ENCODE results near the gene TUT7.

TUT7 gene

GRCh38 chr9:86350006-86350760, 4.0 kb downstream of the TUT7 start:
- H3K27ac ChIP-seq (ENCODE audit: low read length) = no peak overlapping the region
- H3K36me3 ChIP-seq (ENCODE audit: control insufficient read depth, insufficient read depth, low read length) = no peaks in the 10 kb centered on the region
- no peaks in the 10 kb centered on the region for H3K4me1 ChIP-seq (ENCODE audit: control insufficient read depth, insufficient read depth, low read length)
- H3K27me3 ChIP-seq (ENCODE audit: control insufficient read depth, insufficient read depth, low read length) = no peaks in the 10 kb centered on the region
- H3K4me3 ChIP-seq (ENCODE audit: low read length) = no peak overlapping the region
- H3K9me3 ChIP-seq (ENCODE audit: control insufficient read depth, insufficient read depth, low read length) = no peaks in the 10 kb centered on the region
- WGBS (ENCODE audit: insufficient coverage, insufficient read length) = no CpG with 5 or more reads among the region's 12 CpGs
- no peak for DNase-seq (ENCODE audit: low read depth, low spot score)

- H3K36me3 ChIP-seq (ENCODE audit: control insufficient read depth, insufficient read depth, low read length) = no peaks in the 10 kb centered on the region
- no CpG with 5 or more reads among the region's 3 CpGs for WGBS (ENCODE audit: insufficient coverage, insufficient read length)
- no peak overlapping the region for H3K27ac ChIP-seq (ENCODE audit: low read length)
Observed at GRCh38 chr9:86349271-86349670, 4.9 kb downstream of the TUT7 start.

GRCh38 chr9:86347991-86348390, 6.2 kb downstream of the TUT7 start:
- Histone ChIP-seq H3K4me1 (ENCODE audit: control insufficient read depth, insufficient read depth, low read length) (no peaks in the 10 kb centered on the region), H3K9me3 (ENCODE audit: control insufficient read depth, insufficient read depth, low read length) (no peaks in the 10 kb centered on the region)

More at GRCh38 chr9:86349271-86349670, 4.9 kb downstream of the TUT7 start:
- DNase-seq (ENCODE audit: low read depth, low spot score) = no peak
- no peak overlapping the region for H3K4me3 ChIP-seq (ENCODE audit: low read length)
- H3K9me3 ChIP-seq (ENCODE audit: control insufficient read depth, insufficient read depth, low read length) = no peaks in the 10 kb centered on the region
- no peaks in the 10 kb centered on the region for H3K4me1 ChIP-seq (ENCODE audit: control insufficient read depth, insufficient read depth, low read length)
- H3K27me3 ChIP-seq (ENCODE audit: control insufficient read depth, insufficient read depth, low read length) = no peaks in the 10 kb centered on the region

GRCh38 chr9:86344818-86345217, 9.4 kb downstream of the TUT7 start:
- Histone ChIP-seq H3K4me3 (ENCODE audit: low read length) (no peak overlapping the region), H3K27ac (ENCODE audit: low read length) (no peak overlapping the region), H3K27me3 (ENCODE audit: control insufficient read depth, insufficient read depth, low read length) (no peaks in the 10 kb centered on the region), H3K9me3 (ENCODE audit: control insufficient read depth, insufficient read depth, low read length) (no peaks in the 10 kb centered on the region), H3K4me1 (ENCODE audit: control insufficient read depth, insufficient read depth, low read length) (no peaks in the 10 kb centered on the region), H3K36me3 (ENCODE audit: control insufficient read depth, insufficient read depth, low read length) (peaks cover 3% of the 10 kb centered on the region; the same call in 1 of the 2 replicates)
- no peak for DNase-seq (ENCODE audit: low read depth, low spot score)
- WGBS (ENCODE audit: insufficient coverage, insufficient read length) = no CpG with 5 or more reads among the region's 2 CpGs

More at GRCh38 chr9:86347991-86348390, 6.2 kb downstream of the TUT7 start:
- no peak overlapping the region for H3K27ac ChIP-seq (ENCODE audit: low read length)
- no peaks in the 10 kb centered on the region for H3K36me3 ChIP-seq (ENCODE audit: control insufficient read depth, insufficient read depth, low read length)
- H3K27me3 ChIP-seq (ENCODE audit: control insufficient read depth, insufficient read depth, low read length) = no peaks in the 10 kb centered on the region
- no peak overlapping the region for H3K4me3 ChIP-seq (ENCODE audit: low read length)
- DNase-seq (ENCODE audit: low read depth, low spot score) = no peak
- no CpG with 5 or more reads among the region's 2 CpGs for WGBS (ENCODE audit: insufficient coverage, insufficient read length)

- WGBS (ENCODE audit: insufficient coverage, insufficient read length) = no CpG with 5 or more reads among the region's 3 CpGs
- H3K9me3 ChIP-seq (ENCODE audit: control insufficient read depth, insufficient read depth, low read length) = no peaks in the 10 kb centered on the region
- no peak overlapping the region for H3K4me3 ChIP-seq (ENCODE audit: low read length)
- H3K36me3 ChIP-seq (ENCODE audit: control insufficient read depth, insufficient read depth, low read length) = peaks cover 3% of the 10 kb centered on the region; the same call in 1 of the 2 replicates
- H3K4me1 ChIP-seq (ENCODE audit: control insufficient read depth, insufficient read depth, low read length) = no peaks in the 10 kb centered on the region
- DNase-seq (ENCODE audit: low read depth, low spot score) = no peak
- no peaks in the 10 kb centered on the region for H3K27me3 ChIP-seq (ENCODE audit: control insufficient read depth, insufficient read depth, low read length)
- H3K27ac ChIP-seq (ENCODE audit: low read length) = no peak overlapping the region
Observed at GRCh38 chr9:86342269-86342668, 11.9 kb downstream of the TUT7 start.

GRCh38 chr9:86341007-86341491, 13.2 kb downstream of the TUT7 start:
- no peak overlapping the region for H3K4me3 ChIP-seq (ENCODE audit: low read length)
- H3K4me1 ChIP-seq (ENCODE audit: control insufficient read depth, insufficient read depth, low read length) = no peaks in the 10 kb centered on the region
- H3K27ac ChIP-seq (ENCODE audit: low read length) = no peak overlapping the region
- H3K9me3 ChIP-seq (ENCODE audit: control insufficient read depth, insufficient read depth, low read length) = no peaks in the 10 kb centered on the region
- DNase-seq (ENCODE audit: low read depth, low spot score) = no peak
- no peaks in the 10 kb centered on the region for H3K27me3 ChIP-seq (ENCODE audit: control insufficient read depth, insufficient read depth, low read length)
- no CpG with 5 or more reads among the region's 3 CpGs for WGBS (ENCODE audit: insufficient coverage, insufficient read length)
- H3K36me3 ChIP-seq (ENCODE audit: control insufficient read depth, insufficient read depth, low read length) = peaks cover 3% of the 10 kb centered on the region; the same call in 1 of the 2 replicates

GRCh38 chr9:86340356-86341006, 13.7 kb downstream of the TUT7 start:
- Histone ChIP-seq H3K27ac (ENCODE audit: low read length) (no peak overlapping the region), H3K9me3 (ENCODE audit: control insufficient read depth, insufficient read depth, low read length) (no peaks in the 10 kb centered on the region), H3K4me3 (ENCODE audit: low read length) (no peak overlapping the region), H3K4me1 (ENCODE audit: control insufficient read depth, insufficient read depth, low read length) (no peaks in the 10 kb centered on the region), H3K27me3 (ENCODE audit: control insufficient read depth, insufficient read depth, low read length) (no peaks in the 10 kb centered on the region), H3K36me3 (ENCODE audit: control insufficient read depth, insufficient read depth, low read length) (peaks cover 3% of the 10 kb centered on the region; the same call in 1 of the 2 replicates)
- no CpG with 5 or more reads among the region's 1 CpG for WGBS (ENCODE audit: insufficient coverage, insufficient read length)
- no peak for DNase-seq (ENCODE audit: low read depth, low spot score)

GRCh38 chr9:86337469-86338108, 16.6 kb downstream of the TUT7 start:
- Histone ChIP-seq H3K27ac (ENCODE audit: low read length) (no peak overlapping the region), H3K36me3 (ENCODE audit: control insufficient read depth, insufficient read depth, low read length) (peaks cover 3% of the 10 kb centered on the region; the same call in 1 of the 2 replicates), H3K9me3 (ENCODE audit: control insufficient read depth, insufficient read depth, low read length) (no peaks in the 10 kb centered on the region), H3K4me1 (ENCODE audit: control insufficient read depth, insufficient read depth, low read length) (no peaks in the 10 kb centered on the region), H3K27me3 (ENCODE audit: control insufficient read depth, insufficient read depth, low read length) (no peaks in the 10 kb centered on the region), H3K4me3 (ENCODE audit: low read length) (no peak overlapping the region)
- no CpG with 5 or more reads among the region's 9 CpGs for WGBS (ENCODE audit: insufficient coverage, insufficient read length)
- no peak for DNase-seq (ENCODE audit: low read depth, low spot score)

- DNase-seq (ENCODE audit: low read depth, low spot score) = no peak
- H3K9me3 ChIP-seq (ENCODE audit: control insufficient read depth, insufficient read depth, low read length) = no peaks in the 10 kb centered on the region
- no CpG with 5 or more reads among the region's 1 CpG for WGBS (ENCODE audit: insufficient coverage, insufficient read length)
- H3K4me3 ChIP-seq (ENCODE audit: low read length) = no peak overlapping the region
- no peaks in the 10 kb centered on the region; the same call in 1 of the 2 replicates for H3K36me3 ChIP-seq (ENCODE audit: control insufficient read depth, insufficient read depth, low read length)
- H3K27me3 ChIP-seq (ENCODE audit: control insufficient read depth, insufficient read depth, low read length) = no peaks in the 10 kb centered on the region
- H3K4me1 ChIP-seq (ENCODE audit: control insufficient read depth, insufficient read depth, low read length) = no peaks in the 10 kb centered on the region
- H3K27ac ChIP-seq (ENCODE audit: low read length) = no peak overlapping the region
Observed at GRCh38 chr9:86336058-86336457, 18.2 kb downstream of the TUT7 start.

GRCh38 chr9:86333651-86334050, 20.6 kb downstream of the TUT7 start:
- no CpG with 5 or more reads among the region's 2 CpGs for WGBS (ENCODE audit: insufficient coverage, insufficient read length)
- DNase-seq (ENCODE audit: low read depth, low spot score) = no peak
- H3K27me3 ChIP-seq (ENCODE audit: control insufficient read depth, insufficient read depth, low read length) = no peaks in the 10 kb centered on the region
- no peaks in the 10 kb centered on the region for H3K4me1 ChIP-seq (ENCODE audit: control insufficient read depth, insufficient read depth, low read length)
- no peaks in the 10 kb centered on the region; the same call in 1 of the 2 replicates for H3K36me3 ChIP-seq (ENCODE audit: control insufficient read depth, insufficient read depth, low read length)
- H3K27ac ChIP-seq (ENCODE audit: low read length) = no peak overlapping the region
- H3K4me3 ChIP-seq (ENCODE audit: low read length) = no peak overlapping the region
- no peaks in the 10 kb centered on the region for H3K9me3 ChIP-seq (ENCODE audit: control insufficient read depth, insufficient read depth, low read length)

All from iPS DF 6.9 (cell line).